ENCODE data around the gene STOML2.
"Not testable (repeated sequence)": the region's sequence is repeated elsewhere in the genome, so short reads cannot be mapped to it uniquely, and the experiment has no call there.

The STOML2 gene, protein sequence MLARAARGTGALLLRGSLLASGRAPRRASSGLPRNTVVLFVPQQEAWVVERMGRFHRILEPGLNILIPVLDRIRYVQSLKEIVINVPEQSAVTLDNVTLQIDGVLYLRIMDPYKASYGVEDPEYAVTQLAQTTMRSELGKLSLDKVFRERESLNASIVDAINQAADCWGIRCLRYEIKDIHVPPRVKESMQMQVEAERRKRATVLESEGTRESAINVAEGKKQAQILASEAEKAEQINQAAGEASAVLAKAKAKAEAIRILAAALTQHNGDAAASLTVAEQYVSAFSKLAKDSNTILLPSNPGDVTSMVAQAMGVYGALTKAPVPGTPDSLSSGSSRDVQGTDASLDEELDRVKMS

DNA sequence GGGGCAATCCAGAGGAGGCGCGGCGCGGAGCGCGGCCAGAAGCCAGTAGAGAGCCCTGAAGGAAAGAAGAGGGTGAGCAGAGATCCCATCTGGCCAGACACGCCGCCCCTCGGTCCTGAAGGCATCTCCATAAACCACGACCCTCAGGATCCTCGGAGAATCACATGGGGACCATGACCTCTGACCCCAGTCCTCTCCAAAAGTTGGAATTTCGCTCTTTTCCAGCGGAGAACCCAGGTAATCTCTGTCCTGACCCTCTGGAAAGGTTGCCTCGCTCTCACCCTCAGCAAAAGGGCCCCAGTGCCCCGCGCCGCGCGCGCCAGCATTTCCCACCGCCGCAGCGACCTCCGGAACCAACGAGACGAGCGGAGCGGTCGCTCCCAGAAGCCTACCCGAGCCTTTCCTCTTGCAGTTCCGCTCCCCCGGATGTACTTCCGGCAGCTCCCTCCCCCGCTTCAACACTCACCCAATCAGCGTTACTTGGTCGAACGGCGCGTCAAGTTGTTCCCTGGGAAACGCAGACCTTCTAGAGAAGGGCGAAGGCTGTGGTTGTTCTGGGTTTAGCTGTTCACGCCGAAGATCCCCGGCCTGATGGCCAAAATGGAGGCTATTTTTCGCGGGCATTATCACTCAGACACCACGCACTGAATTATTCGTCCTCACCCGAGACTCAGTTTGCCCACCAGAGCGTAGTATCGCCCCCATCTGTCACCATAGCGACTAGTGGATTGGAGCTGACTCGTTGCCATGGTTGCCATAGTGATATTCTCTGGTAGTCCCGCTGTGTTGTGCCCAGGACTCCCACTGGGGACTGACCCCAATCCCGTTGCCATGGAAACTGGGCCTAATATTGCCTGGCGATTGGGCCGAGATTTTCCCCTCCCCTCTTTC is at the start of gene STOML2:
STOML2 (minus strand) TSS at position 363 of the 891 bp plus-strand sequence; CDS start at position 326, 37 bp downstream.
- DNase-seq (ENCODE audit: low read depth in 3 of 3): peak; percentile 71 to 86 (median 83)

DNA sequence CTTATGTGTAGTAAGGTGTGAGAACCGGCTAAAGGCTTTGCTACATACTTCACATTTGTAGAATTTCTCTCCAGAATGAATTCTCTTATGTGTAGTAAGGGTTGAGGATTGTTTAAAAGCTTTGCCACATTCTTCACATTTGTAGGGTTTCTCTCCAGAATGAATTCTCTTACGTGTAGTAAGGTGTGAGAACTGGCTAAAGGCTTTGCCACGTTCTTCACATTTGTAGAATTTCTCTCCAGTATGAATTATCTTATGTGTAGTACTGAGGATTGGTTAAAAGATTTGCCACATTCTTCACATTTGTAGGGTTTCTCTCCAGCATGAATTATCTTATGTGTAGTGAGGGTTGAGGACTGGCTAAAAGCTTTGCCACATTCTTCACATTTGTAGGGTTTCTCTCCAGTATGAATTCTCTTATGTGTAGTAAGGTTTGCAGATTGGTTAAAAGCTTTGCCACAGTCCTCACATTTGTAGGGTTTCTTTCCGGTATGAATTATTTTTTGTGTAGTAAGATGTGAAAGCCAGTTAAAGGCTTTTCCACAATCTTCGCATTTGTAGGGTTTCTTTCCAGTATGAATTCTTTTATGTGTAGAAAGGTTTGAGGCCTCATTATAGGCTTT is 45.1 kb upstream of the STOML2 start:
- DNase-seq (ENCODE audit: low read depth in 3 of 3): not testable (repeated sequence)

DNA sequence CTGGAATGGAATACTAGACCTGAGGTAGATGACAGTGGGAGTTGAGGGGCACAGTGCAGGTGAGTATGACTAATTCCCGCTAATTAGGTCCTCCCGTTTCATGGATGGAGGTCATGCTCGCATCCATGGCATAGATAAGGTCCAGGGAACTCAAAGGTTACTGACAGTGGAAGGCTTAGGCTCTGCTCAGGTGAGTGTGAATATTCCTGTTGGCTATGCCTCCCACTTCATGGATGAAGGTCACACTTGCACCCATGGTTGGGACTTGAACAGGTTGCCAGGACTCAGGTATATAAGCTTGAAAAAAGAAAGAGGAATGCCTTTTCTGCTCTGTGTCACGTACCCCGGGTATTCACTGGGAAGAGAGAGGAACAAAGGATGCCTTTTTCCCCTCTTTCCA is 39.1 kb upstream of the STOML2 start:
- DNase-seq (ENCODE audit: low read depth in 3 of 3): no peak

DNA sequence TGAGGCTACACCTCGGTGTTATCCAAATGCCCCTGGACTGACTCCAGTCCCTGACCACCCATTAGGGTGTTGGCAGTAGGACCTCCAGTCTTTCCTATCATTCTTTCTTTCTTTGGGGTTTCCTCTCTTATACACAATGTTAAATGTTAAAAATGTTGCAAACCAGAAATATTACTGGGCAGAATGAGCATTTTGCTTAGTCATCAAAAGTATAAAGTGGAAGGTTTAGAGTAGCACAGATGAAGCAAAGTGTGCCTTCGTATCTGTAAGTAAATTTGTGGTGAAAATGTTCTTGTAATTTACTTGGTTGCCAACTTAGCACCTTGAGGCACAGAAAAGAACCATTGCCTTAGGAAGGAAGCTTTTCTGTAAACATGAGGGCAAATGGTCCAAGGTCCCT is 37.2 kb upstream of the STOML2 start:
- no peak for DNase-seq (ENCODE audit: low read depth in 3 of 3)

DNA sequence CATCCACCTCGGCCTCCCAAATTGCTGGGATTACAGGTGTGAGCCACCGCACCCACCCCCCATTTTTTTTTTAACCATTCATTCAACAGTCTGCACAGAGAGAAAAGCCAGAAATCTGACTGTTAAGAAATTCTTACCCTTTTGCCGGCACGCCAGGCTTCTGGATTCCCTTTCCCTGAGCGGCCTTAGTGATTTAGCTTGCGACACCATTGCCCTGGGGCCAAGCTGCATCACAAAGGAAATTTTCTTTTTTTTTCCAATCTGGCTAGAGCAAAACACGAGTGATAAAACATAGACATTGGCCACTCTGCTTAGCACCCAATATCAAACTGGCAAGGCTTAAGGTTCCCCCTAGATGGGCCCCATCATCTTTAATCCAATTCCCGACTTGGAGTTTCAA is 33.9 kb upstream of the STOML2 start:
- DNase-seq (ENCODE audit: low read depth in 3 of 3): no peak

DNA sequence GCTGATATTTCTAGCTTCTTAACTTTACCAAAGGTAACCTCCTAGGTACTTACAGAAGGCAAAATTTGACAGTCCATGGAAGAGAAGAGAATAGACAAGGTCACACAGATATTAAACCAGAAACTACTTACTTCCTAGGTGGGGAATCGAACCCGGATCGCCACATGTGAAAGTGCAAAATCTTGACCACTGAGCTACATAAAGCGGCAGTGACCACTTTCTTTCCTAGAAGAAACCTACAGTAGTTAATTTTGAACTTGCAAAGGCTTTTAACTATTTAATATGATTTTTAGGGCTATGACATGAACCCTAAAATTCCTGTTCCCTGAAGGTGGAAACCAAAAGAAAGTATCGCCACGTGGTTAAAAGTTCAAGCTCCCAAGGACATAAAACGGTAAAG is 33.1 kb upstream of the STOML2 start:
- DNase-seq (ENCODE audit: low read depth in 3 of 3): no peak

DNA sequence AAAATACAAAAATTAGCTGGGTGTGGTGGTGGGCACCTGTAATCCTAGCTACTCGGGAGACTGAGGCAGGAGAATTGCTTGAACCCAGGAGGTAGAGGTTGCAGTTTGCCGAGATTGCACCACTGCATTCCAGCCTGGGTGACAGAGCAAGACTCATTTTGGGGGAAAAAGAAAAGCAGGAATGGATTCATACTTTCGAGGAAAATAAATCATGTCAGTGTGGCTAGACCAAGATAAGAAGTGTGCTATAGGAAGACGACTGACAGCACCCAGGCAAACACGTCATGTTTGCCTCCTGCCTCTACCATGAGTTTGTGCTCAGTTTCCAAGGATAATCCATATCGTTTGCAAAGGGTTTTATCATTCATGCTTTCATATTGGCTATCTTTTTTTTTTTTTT is 32.0 kb upstream of the STOML2 start:
- DNase-seq (ENCODE audit: low read depth in 3 of 3): no peak

DNA sequence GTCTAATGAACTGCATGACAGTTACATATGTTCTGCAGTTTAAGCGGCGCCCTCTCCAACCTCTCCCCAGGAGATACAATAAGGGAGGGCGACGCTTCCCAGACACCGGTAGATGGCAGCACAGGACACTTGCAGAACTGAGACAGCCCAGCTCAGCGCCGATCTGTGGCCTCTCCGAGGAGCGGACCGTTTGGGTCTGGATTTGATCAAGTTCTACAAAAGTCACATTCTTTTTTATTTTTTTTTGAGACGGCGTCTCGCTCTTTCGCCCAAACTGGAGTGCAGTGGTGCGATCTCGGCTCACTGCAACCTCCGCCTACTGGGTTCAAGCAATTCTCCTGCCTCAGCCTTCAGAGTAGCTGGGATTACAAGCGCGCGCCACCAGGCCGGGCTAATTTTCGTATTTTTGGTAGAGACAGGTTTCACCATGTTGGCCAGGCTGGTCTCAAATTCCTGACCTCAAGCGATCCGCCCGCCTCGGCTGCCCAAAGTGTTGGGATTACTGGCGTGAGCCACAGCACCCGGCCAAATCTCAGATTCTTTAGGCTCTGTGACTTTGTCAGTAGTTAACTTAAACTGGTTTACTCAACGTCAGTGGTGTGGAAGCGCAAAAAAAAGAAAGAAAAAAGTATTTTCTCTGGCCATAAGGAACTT is 14.1 kb upstream of the STOML2 start:
- DNase-seq (ENCODE audit: low read depth in 3 of 3): peak; percentile 56 to 84 (median 71)

DNA sequence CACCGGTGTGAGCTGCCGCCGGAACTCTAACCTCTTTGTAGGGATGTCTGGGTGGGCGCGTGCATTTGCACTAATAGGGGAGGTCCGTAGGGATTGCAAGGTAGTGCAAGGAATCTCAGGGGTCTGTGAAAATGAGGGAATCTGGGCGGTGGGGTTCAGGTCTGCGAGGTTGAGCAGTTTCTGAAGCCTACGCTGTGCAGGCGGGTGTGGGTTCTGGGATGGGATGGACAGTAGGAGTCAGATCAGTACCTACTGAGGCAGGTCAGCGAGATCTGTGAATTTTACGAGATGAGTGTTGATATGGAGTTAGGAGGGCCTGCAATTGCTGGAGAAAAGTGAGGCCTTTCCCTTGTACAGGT is 13.6 kb upstream of the STOML2 start:
- DNase-seq (ENCODE audit: low read depth in 3 of 3): no peak

DNA sequence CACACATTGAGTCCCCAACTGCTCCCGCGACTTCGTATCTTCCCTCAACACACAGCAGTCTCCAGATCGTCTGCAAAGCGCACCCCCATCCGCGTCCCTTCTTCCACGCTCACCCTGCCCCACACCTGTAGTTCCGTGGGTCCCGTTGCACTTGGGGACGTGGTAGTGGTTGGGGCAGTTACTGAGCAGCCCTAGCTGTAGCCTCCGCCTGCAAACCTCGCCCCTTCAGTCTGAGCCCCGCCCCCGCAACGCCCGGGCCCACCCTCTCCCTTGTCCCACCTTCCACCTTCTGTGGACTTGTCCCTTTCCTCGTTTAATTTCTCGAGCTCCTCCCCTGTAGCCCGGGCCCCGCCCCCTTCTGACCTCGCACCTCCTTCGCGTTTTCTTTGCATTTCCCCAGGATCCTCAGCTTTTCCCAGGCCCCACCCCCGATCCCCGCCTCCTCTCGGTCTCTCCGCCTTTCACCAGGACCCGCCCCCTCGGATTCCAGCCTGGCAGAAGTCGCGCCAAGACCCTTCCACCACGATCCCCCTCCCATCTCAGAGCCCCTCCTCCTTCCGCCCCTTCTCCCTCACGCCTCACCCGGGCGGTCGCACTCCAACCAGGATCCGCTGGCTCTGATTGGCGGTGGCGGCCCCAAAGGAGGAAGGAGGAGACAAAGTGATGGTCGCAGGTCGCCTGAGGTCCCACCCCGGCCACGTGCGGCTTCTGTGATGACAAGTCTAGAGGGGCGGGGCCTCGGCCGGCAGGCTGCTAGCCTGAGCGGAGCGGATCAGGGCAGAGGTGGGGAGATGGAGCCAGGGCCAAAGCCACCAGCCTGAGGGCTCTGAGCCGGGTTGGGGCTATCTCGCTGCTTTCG is 13.0 kb upstream of the STOML2 start, which contains the start of gene ATOSB:
ATOSB (minus strand) TSS at position 183 of the 859 bp plus-strand sequence. CDS start 7,588 bp downstream, outside the sequence.
- DNase-seq (ENCODE audit: low read depth in 3 of 3): peak; percentile 79 to 82 (median 82)

DNA sequence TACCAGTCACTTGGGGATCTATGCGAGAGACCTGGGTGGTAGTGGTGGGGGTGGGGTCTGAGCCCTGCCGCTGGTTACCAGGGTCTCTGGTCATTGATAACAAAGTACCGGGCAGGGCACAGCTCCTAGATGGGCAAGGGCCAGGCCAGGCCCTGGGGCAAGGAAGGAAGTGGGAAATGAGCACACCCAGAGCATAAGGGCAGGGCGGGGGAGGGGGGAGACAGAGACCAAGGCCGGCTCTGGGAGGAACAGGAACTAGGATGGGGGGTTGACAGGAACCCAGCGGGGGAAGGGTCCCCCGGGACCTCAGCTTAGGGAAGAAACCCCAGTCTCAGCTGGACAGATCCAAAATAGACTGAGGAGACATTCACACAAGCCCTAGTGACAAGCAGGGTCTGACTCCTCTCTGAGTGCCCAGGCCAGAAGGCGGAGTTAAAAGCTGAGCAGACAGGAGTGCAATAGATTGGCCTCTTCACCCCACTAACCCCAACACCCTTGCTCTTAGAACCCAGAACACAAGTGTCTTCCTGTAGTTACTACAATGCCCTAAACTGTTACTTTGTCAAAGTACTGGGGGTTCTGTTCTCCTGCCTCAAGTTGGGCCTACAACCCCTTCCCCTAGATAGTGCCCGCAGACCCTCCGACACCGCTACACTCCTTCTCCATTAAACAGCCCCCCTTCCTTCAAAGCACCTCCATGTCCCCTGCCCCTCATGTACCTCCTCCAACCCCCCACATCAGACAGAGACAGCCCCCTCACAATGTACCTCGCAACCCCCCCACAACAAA is 12.1 kb upstream of the STOML2 start:
- no peak for DNase-seq (ENCODE audit: low read depth in 3 of 3)

DNA sequence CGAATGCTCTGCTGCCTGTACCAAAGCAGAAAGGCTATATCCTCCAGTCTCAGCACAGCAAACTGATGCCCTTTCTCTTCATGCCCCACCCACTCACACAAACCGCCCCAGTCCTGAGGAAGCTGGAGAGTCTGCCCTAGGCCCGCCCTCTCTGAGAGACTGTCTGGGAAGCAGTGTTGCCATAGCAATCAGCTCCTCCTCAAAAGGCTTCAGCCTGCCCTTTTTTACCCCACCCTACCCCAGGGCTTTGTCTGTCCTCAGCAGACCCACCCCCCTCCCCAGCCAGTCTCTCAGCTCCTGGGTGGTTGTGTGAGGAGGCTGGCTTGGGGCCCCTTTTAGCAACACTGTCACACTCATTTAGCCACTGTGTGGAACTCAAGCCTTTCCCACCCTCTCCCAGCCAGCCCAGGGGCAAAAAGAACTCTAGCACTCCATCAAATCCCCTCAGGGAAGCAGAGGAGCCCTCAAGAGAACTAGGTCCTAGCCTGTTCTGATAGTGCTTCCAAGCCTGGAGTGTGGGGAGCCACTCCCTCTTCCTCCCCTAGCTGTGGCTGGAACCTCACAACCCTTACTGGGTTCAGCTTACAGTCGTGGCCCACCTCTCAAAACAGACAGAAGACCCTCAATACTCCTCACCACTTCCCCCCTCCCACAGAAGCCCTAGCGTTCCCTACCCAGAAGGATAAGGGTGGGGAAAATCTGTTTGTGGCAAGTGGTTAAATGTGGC is 11.3 kb upstream of the STOML2 start:
- peak in 2 of 3 experiments; percentile 48 to 59 for DNase-seq (ENCODE audit: low read depth in 3 of 3)

DNA sequence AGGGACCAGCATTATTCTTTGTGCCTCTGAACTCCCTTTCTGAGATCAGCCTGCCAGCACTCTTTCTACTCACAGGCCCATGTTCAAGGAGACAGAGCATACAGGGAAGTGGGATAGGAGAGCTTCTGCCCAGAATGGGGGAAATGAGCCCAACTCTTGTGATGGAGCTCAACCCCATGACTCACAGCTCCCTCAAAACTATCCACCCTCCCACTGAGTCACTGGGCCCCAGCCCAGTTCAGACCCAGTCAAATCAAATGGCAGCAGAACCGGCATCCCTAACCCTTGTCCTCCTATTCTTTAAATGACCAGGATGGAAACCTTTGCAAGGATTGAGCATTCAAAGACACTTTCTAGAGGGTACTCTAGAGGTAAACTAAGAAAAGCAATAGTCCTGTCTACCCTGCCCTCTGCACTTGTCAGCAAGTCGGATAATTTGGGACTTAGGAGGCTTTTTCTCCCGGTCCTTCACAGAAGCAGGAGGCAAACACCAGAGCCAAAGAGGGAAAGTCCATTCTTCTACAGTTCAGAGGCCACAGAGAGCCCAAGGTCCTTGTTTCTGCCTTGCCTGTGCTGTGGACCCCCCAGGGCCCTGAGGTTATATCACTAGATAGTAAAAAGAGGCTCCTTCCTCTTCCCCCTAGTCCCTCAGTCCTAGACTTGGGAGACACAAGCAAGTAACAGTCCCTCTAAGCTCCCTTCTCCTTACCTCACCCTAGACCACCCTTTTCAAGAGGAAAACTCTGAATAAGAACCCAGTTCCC is 9.5 kb upstream of the STOML2 start:
- DNase-seq (ENCODE audit: low read depth in 3 of 3): no peak

DNA sequence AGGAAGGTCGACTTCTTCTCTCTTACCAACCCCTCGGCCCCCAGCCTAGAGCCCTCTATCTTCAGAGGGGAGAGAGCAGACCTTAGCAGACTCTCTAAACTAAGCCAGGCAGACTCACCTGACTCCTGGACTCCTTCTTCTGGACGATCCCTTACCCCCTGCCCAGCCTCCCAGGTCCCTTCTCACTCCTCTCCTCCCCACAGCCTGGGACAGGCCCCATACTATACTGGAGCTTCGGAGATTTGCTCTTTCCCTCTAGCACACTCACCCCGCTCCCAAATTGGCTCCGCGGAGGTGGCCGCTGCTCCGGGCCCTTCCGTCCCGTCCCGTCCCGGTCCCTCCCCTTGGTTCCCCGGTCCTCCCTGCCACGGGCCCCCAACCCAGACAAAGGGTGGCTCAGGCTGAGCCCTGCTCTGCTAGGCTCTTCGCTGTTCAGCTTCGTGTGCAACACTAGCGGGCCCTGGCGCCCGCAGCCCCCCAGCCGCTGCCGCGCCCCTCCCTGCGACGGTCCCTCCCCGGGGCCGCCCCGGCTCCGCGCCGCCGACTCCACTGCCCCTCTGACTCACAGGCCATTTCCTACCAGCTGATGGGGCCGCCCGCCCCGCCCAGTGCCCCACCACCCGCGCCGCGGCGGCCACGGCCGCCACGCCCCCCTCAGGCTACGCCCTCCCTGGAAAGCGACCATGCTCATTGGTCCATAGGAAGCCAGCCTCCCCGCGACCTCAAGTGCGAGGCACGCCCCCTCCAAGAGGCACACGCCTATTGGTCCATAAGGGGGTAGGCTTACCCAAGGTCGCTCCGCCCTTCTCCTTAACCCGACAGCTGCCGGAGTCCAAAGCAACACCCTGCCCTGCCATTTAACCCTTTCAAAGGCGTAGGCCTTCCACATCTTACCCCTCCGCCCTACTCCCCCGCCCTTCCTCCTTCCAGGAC is 8.3 kb upstream of the STOML2 start:
- DNase-seq (ENCODE audit: low read depth in 3 of 3): peak; percentile 87 to 94 (median 91)

DNA sequence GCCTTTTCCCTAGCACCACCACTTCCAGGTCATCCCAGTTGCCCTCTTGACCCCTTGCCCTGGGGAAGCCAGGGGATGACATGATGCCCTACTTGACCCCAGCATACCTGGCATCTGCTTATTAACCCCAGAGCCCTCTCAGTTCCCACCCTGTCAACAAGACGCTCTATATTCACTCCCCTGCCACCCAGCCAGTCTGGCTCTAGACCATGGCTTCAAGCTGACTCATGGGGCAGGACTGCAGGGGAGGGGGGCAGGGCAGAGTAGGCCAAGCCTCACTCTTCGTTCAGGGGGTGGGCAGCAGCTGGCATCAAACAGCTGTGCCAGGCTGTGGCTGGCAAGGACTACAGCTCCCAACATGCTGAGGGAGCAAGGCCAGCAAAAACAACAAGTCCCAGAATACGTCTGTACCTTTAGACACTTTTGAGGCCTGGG is 7.4 kb upstream of the STOML2 start:
- no peak for DNase-seq (ENCODE audit: low read depth in 3 of 3)

DNA sequence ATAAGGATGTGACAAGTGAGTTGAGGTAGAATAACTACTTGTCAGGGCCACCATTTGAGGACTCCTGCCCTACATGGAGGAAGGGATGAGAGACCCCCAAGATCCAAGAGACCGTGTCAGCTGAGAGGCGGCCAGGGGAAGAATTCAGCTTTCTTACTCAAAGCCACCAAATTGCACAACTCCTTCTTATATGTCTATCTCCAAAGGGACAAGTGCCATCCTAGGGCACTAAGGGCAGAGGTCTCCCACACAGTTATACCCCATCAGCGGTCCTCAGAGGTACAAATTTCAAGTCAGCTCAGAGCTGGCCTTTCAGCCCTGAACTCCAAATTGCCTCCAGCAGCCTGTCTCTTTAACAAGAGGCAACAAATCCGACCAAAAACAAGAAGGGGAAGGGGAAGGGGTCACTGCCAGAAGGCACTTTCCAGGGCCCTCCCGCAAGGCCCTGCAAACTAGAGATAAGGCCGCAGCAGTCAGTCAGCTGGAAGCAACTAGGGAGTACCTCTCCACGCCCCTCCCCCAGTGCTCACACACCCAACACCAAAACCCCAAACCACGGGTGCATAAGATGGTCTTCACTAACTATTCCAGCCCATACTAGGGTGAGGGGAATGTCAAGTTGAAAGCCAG is 6.1 kb upstream of the STOML2 start:
- DNase-seq (ENCODE audit: low read depth in 3 of 3): no peak

DNA sequence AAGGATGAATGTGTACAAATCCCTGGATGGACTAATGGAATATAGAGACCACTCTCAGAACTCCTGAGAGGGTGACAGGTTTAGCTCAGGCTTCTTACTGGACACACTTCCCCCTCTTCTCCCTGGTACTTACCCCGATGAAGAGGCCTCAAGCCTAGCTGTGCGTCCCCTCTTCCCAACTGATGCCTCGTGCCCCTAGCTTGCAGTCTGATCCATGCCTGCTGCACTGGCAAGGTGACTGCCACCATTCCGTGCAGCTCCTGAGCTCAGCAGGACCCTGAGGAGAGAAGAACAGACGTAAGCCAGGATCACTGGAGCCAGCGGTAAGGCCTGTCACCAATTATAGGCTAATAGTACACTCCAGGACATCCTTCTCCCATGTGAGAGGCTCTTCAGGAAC is 5.5 kb upstream of the STOML2 start:
- DNase-seq (ENCODE audit: low read depth in 3 of 3): no peak

Measured in stimulated activated CD4-positive, alpha-beta T cell treated with anti-CD3 and anti-CD28 coated beads, TNF-alpha, amount 100 ng/mL, for 4 hours (primary cell).